ENCODE results near the gene TRAT1.

Gene TRAT1

DNA sequence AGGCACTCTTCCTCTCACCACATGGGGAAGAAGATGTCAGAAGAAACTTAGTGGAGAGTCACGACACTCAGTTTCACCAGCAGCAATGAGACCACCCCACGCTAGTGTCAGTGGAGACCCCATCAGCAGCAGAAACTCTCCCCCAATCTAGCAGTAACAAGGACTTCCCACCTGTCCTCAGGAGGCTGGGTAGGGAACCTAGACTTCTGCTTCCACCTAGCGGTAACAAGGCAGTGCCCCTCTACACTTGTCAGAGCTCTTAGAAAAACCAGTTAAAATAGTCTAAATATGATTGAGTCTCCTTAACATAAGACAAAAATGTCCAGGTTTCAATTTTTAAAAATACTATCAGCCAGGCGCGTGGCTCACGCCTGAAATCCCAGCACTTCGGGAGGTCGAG is 57.3 kb downstream of the TRAT1 start:
- no peak for DNase-seq (ENCODE audit: extremely low read depth, low read depth)
- no peak overlapping the region for H3K4me3 ChIP-seq (replicated peaks; ENCODE audit: low read depth, low read length)
- TF ChIP-seq CTCF (IDR thresholded peaks at IDR 0.05; ENCODE audit: low read depth, low read length, missing control alignments), result no peak

- H3K4me3 ChIP-seq (replicated peaks; ENCODE audit: low read depth, low read length), result no peak overlapping the region
- no peak for TF ChIP-seq CTCF (IDR thresholded peaks at IDR 0.05; ENCODE audit: low read depth, low read length, missing control alignments)
- no peak for DNase-seq (ENCODE audit: extremely low read depth, low read depth)
These were observed 60.2 kb downstream of the TRAT1 start for GRCh38 chr3:108882762-108883161.

GRCh38 chr3:108883373-108883772 is 60.8 kb downstream of the TRAT1 start:
- TF ChIP-seq CTCF (IDR thresholded peaks at IDR 0.05; ENCODE audit: low read depth, low read length, missing control alignments), result no peak
- H3K4me3 ChIP-seq (replicated peaks; ENCODE audit: low read depth, low read length), result no peak overlapping the region
- DNase-seq (ENCODE audit: extremely low read depth, low read depth), result no peak

- H3K4me3 ChIP-seq (replicated peaks; ENCODE audit: low read depth, low read length), result no peak overlapping the region
- no peak for DNase-seq (ENCODE audit: extremely low read depth, low read depth)
- TF ChIP-seq CTCF (IDR thresholded peaks at IDR 0.05; ENCODE audit: low read depth, low read length, missing control alignments), result no peak
These were observed 64.5 kb downstream of the TRAT1 start for GRCh38 chr3:108887121-108887520.

DNA sequence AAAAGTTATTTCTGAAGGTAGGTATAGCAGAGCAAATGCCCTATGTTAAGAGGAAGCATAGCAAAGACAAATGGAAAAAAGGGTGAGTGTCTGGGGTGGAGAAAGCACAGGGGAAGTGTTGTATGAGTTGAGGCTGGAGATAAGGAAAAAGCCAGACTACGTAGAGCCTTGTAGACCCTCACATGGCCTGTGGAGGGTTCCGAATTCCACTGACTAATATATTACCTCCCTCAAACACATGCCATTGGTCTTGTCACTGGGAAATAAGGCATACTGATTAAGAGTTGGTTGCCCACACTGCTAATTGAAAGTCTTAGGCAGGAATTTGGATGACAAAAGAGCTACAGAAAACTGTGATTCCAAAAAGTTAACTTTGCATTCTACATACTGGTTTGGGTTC is 65.2 kb downstream of the TRAT1 start:
- no peak for DNase-seq (ENCODE audit: extremely low read depth, low read depth)
- no peak overlapping the region for H3K4me3 ChIP-seq (replicated peaks; ENCODE audit: low read depth, low read length)
- no peak for TF ChIP-seq CTCF (IDR thresholded peaks at IDR 0.05; ENCODE audit: low read depth, low read length, missing control alignments)

DNA sequence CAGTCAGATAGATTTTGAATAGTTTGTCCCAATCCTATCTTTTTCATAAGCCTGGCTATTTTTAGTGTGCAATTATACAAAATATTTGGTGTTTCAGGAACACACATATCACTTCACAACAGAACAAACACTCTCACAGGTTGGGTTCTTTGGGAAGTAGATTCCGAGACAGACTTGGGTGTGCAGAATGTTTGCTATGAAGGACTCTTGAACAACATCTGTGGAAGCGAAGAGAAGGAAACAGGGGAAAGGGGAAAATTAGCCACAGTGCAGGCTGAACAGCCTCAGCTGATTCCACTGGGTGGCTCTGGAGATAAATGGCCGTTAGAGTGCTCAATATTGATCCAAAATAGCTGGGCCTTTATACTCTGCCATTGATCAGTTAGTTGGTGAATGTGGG is 69.2 kb downstream of the TRAT1 start:
- no peak for TF ChIP-seq CTCF (IDR thresholded peaks at IDR 0.05; ENCODE audit: low read depth, low read length, missing control alignments)
- H3K4me3 ChIP-seq (replicated peaks; ENCODE audit: low read depth, low read length), result no peak overlapping the region
- DNase-seq (ENCODE audit: extremely low read depth, low read depth), result no peak

DNA sequence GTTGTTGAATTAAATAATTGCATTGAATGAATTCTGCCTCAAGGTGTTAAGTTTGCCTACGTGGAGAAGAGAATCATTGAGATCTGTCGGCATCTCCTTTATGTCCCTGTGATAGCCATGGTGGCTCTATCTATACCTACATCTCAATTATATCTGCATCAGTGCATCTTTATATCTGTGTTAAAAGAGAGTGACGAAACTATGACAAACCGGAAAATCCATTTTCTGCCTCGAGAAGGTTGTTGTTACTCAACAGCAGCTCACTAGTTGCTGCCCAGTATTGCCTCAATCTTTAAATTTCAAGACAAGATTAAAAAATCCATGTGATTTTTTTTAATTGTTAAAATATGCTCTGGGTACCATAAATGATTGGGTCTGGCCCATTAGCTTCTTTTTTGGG is 72.4 kb downstream of the TRAT1 start:
- TF ChIP-seq CTCF (IDR thresholded peaks at IDR 0.05; ENCODE audit: low read depth, low read length, missing control alignments), result no peak
- DNase-seq (ENCODE audit: extremely low read depth, low read depth), result no peak

More for the DNA sequence above, 72.4 kb downstream of the TRAT1 start:
- H3K4me3 ChIP-seq (replicated peaks; ENCODE audit: low read depth, low read length), result no peak overlapping the region
